HG03432 (cell line): Measurements from ENCODE around the gene EIF2S2.
"Not testable (repeated sequence)": the region's sequence is repeated elsewhere in the genome, so short reads cannot be mapped to it uniquely, and the experiment has no call there.

Source experiments
- ATAC-seq: cut with Tn5 transposase; IDR thresholded peaks from one replicate; pipeline ENCODE4 v1.9.1; 2021; ENCODE audit warnings: mild to moderate bottlenecking, moderate library complexity; ENCODE audit not compliant: unreplicated experiment

EIF2S2 gene

GRCh38 chr20:34111702-34112599, at the start of gene EIF2S2:
Gene EIF2S2, minus strand, starts transcription at chr20:34112243. Its CDS starts 133 bp downstream, at chr20:34112110.
- peak; percentile 88 for ATAC-seq

GRCh38 chr20:34157697-34158096, 45.7 kb upstream of the EIF2S2 start:
- ATAC-seq, result not testable (repeated sequence)

DNA sequence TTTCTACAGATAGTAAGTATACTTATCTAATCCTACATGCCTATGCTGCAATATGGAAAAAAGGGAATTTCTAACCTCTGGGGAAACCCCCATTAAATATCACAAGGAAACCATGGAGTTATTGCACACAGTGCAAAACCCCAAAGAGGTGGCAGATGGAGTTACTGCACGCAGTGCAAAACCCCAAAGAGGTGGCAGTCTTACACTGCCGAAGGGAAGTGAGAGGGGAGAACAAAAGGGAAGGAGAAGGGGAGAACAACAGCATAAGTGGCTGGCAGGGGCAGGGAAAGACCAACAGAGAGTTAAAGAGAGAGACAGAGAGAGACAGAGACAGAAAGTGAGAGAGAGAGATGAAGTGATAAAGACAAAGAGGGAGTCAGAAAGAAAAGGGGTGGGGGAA, 43.8 kb upstream of the EIF2S2 start:
- no peak for ATAC-seq

DNA sequence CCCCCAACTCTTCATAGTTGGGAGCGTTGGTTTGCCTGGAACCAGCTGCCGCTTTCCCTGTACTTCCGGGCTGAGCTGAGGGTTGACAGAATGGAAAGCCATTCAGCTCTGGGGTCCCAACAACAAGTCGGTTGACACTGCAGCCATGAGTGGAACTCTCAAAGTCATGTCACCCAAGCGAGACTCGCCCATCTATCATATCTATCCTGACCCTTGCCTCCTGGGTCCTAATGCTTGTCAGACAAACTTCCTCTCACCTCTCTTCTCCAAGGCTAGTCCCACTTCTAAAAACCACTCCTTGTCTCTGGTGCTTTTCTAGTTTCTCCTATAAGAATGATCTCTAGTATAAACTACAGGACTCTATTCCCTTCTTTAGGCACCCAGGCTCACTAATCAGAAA, 41.1 kb upstream of the EIF2S2 start:
- not testable (repeated sequence) for ATAC-seq

GRCh38 chr20:34152073-34152472, 40.0 kb upstream of the EIF2S2 start:
- ATAC-seq, result not testable (repeated sequence)

DNA sequence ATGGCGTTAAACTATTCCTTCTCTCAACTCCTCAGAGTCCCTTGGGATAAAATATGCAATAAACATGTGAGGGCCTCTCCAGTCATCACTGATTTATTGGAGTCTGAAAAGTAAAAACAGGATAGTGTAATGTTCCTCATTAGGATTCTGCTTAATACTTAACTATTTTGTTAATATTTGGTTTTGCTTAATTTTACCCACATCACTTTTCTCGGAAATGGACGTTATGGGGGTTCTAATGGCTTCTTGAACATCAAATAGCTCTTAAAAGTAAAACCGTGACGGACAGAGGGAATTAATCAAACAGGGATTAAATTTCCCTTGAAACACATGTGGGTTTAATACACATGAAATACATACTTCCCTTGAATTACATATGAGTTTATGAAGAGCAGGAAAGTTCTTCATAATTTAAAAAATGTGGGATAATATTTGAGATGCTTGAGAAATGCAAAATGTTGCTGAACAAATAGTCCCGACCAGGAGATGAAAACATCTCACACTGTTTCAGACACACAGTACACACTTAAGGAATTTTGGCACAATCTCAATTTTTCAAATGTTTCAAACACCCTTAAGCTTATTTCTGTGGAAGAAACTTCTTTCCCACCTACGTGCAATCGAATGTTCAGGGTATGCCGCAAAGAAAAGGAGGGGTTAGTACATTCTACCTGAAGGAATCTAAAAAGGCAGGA, 38.4 kb upstream of the EIF2S2 start:
- ATAC-seq, result no peak

- no peak for ATAC-seq
These were observed 33.3 kb upstream of the EIF2S2 start for GRCh38 chr20:34145280-34145819.

DNA sequence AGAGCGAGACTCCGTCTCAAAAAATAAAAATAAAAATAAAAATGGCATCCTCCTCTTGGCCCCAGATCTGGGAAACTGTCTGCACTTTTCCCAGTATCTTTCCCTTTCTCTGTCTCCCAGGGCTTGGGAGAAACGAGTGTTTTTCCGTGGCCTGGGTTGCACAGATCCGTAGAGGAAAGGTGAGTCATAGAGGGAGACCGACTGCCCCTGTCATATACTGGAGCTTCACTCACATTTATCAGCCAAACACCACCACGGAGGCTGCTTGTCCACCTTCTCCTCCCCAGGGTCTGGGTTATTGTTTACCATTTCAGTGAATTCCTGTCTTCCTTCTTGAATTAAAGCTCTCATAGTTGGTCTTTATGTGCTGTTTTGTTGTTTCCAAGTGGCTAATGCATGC, 31.9 kb upstream of the EIF2S2 start:
- no peak for ATAC-seq

DNA sequence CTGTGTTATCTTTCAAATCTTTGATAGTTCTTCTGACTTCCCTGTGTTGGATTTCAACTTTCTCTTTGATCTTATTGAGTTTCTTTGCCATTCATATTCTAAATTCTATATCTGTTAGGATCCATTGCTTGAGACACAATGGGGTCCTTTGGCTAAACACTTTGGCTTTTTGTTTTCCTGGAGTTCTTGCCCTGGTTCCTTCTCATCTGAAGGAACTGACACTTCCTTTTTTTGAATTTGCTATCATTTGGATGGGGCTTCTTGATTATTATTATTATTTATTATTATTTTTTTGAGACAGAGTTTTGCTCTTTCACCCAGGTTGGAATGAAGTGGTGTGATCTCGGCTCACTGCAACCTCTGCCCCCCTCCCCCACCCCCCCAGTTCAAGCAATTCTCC, 30.1 kb upstream of the EIF2S2 start:
- ATAC-seq, result no peak

DNA sequence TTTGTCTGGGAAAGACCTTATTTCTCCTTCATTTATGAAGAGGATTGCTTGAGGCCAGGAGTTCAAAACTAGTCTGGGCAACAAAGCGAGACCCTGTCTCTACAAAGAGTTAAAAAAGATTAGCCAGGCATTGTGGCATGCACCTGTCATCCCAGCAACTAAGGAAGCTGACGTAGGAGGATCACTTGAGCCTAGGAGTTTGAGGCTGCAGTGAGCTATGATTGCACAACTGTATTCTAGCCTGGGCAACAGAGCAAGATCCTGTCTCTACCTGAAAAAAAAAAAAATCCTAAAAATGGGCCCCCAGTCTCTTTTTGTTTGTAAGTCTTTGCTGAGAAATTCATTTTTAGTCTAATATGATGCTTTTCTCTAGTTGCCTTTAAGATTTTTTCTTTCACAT, 29.2 kb upstream of the EIF2S2 start:
- no peak for ATAC-seq

- ATAC-seq, result not testable (repeated sequence)
These were observed 23.7 kb upstream of the EIF2S2 start for GRCh38 chr20:34135525-34136275.

DNA sequence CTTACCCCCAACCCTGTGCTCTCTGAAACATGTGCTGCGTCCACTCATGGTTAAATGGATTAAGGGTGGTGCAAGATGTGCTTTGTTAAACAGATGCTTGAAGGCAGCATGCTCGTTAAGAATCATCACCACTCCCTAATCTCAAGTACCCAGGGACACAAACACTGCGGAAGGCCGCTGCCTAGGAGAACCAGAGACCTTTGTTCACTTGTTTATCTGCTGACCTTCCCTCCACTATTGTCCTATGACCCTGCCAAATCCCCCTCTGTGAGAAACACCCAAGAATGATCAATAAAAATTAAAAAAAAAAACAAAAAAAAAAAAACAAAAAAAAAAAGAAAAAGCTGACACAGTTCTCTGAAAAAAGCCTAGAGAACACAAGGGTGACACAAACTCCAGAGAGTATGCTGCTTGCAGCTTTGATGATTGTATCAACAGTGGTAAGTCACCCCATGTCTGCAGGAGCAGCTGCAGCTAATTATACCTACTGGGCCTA, 21.4 kb upstream of the EIF2S2 start:
- not testable (repeated sequence) for ATAC-seq

GRCh38 chr20:34132943-34133342, 20.9 kb upstream of the EIF2S2 start:
- not testable (repeated sequence) for ATAC-seq

DNA sequence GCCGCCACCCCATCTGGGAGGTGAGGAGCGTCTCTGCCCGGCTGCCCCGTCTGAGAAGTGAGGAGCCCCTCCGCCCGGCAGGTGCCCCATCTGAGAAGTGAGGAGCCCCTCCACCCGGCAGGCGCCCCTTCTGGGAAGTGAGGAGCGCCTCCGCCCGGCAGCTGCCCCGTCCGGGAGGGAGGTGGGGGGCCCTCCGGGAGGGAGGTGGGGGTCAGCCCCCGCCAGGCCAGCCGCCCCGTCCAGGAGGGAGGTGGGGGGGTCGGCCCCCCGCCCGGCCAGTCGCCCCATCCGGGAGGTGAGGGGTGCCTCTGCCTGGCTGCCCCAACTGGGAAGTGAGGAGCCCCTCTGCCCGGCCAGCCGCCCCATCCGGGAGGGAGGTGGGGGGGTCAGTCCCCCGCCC, 20.4 kb upstream of the EIF2S2 start:
- ATAC-seq, result not testable (repeated sequence)

DNA sequence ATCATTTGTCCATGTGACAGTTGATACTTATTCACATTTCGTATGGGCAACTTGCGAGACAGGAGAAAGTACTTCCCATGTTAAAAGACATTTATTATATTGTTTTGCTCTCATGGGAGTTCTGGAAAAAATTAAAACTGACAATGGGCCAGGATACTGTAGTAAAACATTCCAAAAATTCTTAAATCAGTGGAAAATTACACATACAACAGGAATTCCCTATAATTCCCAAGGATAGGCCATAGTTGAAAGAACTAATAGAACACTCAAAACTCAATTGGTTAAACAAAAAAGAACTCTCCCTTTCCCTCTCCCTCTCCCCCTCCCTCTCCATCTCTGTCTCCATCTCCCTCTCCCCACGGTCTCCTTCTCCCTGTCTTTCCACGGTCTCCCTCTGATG, 19.4 kb upstream of the EIF2S2 start:
- no peak for ATAC-seq

GRCh38 chr20:34129518-34130162, 17.6 kb upstream of the EIF2S2 start:
- ATAC-seq, result no peak

DNA sequence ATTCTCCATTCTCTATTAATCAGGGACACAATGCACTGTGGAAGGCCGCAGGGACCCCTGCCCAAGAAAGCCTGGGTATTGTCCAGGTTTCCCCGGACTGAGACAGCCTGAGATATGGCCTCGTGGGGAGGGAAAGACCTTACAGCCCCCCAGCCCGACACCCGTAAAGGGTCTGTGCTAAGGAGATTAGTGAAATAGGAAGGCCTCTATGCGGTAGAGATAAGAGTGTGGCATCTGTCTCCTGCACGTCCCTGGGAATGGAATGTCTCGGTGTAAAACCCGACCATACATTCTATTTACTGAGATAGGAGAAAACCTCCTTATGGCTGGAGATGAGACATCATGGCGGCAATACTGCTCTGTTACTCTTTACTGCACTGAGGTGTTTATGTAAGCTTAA, 15.7 kb upstream of the EIF2S2 start:
- ATAC-seq, result no peak

- ATAC-seq, result no peak
These were observed 12.6 kb upstream of the EIF2S2 start for GRCh38 chr20:34124469-34125249.

- no peak for ATAC-seq
These were observed 11.3 kb upstream of the EIF2S2 start for GRCh38 chr20:34123309-34123708.
